ENCODE data around the gene MAP4K4.
A peak's percentile ranks its signal among the peaks of the same experiment; 100 is the strongest.

Gene MAP4K4

DNA sequence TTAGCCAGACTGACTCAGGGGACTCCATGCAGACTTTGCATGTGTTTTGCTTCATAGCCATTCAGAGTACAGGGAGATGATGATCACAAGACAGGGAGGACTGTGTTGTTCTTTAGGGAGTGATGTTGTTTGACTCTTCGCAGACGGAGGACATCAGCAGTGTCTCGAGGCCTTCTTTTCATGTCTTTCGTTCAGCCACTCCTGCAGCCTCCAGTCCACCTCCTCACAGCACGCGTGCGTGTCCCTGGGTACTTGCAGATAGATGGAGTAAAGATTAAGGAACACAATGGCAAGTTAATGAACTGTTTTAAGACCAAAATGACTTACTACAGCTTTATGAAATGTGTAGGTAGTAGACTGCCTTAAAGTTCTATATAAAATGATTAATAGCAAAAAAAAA lies 114.7 kb downstream of the MAP4K4 start:
- no peak for DNase-seq (ENCODE audit: low read depth in 3 of 3)

DNA sequence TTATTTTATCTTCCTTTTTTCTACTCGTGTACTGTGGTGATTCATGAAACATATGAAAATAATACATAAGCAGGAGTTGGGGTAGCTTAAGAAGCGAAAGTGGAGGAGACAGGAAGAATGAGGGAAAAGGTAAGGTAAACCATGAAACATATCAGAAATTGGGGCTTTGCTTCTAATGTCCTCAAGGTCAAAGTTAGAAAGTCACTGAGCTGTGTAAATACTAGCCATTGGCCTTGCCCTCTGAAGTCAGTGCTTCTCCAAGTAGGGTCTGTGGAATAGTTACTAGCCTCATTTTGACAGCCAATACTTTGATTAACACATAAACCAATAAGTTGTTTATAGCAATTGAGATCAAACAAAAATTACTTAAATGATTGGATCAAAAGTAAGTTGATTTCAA lies 117.2 kb downstream of the MAP4K4 start:
- DNase-seq (ENCODE audit: low read depth in 3 of 3): no peak

DNA sequence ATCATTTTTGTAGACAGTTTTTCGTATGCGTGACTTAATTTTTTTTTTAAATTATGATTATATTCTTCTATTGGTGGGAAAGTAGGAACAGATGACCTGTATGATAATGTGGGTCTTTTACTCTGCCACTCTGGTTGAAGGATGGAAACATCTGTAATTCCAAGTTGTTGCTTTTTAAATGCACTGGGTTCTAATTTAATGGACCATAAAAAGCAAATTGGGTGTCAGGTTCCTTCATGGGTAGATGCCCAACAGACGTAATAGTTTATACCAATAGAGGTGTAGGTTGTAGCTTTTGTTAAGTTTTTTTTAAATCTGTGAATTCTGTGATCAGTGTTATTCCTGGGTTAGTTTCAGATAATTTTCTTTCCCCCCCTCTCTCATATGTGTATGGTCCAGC lies 117.6 kb downstream of the MAP4K4 start:
- no peak for DNase-seq (ENCODE audit: low read depth in 3 of 3)

DNA sequence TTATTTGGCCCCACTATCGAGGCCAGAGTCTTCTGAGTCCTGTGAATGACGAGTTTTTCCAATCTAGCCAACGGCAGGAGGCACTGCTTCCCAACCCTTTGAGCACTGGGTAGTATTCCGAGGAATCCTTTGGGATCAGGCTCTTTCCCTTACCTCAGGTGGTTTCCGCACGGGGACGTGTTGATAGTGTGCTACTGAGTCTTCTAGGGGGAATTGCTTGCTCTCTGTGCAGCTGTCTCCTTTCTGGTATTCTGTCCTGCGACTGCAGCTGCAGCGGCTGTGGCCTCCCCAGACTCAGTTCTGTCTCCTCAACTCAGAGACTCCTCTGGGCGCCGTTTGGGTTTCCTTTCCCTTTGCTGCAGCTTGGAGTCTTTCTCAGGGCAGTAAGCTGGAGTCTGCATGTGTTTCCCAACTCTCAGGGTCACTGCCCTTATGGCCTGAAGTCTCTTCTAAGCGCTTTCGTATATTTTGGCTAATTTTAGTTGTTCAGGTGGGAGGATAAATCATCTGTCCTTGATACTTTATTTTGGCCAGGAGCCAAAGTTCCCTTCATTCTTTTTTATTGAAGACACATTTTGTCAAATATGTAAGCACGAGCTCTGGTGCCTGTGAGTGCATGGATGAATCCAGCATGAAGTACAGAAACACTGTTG lies 118.4 kb downstream of the MAP4K4 start:
- DNase-seq (ENCODE audit: low read depth in 3 of 3): no peak

DNA sequence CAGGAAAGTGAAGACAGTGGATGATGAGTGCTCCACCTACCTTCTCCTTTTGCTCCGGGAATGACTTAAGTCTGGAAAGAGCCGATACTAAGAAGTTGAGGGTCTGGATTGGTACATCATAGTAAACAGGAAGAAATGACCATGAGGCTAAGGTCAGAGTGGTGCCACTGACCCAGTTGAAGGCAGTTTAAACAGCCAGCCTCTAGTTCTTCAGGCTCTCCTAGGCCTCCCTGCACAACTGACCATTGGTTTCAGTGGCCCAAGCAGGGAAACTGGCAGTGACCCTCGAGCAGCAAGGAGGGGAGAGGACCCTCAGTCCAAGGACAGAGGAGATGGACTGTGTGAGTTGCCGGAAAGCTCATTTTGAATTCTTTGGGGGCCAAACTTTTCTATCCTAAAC lies 119.1 kb downstream of the MAP4K4 start:
- no peak for DNase-seq (ENCODE audit: low read depth in 3 of 3)

DNA sequence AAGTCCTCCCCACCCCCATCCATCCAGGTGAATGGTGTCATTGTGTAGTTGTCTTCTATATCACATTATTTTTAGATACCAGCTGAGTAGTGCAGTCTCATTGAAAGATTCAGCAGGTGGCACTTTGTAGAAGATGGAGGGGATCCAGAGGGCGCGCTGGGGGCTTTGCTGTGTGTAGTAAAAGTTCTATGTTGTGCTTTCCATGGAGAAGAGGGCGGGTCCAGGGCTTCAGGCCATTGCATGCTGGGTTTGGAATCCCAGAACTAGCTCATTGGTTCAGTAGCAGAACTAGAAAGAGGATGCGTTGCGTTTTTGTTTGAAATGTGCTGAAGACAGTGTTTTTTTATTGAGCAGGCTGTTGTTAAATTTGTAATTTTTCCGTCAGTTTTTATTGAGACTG lies 120.0 kb downstream of the MAP4K4 start:
- no peak for DNase-seq (ENCODE audit: low read depth in 3 of 3)

DNA sequence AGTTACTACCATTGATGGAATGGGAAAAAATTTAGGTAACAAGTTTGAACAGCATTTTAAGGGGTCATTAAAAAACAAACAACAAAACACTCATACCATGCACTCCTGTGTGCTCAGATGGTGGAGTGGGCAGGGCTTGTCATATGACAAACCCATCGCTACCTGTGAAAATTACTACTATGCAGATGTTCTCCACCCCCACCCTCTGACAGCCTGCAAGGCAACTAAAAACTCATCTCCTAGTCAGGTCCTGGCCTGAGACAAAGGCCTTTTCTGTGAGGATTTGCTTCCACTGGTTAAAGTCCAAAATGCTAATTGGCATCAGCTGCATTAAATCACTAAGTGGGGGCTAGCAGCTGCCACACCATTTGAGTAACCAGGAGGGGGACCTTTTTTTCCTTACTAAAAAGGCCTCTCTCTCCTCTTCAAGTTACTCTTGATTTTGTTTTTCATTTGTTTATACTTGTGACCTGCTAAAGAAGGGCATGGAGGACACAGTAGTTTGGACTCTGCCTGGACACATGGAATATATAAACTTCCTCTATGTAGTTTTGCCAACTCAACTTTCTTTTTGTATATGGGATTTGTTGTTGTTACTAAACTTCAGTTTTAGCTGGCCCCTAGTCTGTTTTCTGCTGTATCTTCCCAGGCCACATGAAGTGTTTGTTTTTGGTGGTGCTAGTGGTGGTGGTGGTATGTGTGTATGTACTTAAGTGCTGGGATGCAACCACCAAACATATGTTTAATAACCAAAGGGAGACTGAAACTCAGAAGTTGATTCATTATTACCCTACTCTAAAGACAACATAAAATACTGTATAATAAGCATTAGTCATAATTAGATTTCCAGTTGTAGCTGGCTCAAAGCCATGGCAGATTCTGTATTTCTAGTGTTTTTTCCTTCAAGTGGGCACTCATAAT lies 121.3 kb downstream of the MAP4K4 start:
- no peak for DNase-seq (ENCODE audit: low read depth in 3 of 3)

DNA sequence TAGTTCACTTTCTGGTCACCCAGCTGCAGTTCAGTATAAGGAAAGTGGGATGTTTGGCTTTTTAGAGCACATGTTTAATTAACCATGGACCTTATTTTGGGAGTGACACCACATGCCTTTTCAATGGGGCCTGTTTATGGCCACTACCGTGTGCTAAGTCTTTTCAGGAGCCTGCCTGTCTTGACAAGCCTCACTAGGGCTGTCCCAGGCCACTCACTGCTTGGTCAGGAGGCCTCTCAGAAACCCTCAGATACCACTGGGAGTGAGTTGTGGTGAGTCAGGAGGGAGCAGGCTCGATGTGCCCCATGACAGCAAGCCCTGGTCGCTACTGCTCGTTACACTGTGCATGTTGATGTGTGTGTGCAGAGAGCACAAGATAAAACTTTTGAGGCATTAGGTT lies 123.0 kb downstream of the MAP4K4 start:
- DNase-seq (ENCODE audit: low read depth in 3 of 3): no peak

DNA sequence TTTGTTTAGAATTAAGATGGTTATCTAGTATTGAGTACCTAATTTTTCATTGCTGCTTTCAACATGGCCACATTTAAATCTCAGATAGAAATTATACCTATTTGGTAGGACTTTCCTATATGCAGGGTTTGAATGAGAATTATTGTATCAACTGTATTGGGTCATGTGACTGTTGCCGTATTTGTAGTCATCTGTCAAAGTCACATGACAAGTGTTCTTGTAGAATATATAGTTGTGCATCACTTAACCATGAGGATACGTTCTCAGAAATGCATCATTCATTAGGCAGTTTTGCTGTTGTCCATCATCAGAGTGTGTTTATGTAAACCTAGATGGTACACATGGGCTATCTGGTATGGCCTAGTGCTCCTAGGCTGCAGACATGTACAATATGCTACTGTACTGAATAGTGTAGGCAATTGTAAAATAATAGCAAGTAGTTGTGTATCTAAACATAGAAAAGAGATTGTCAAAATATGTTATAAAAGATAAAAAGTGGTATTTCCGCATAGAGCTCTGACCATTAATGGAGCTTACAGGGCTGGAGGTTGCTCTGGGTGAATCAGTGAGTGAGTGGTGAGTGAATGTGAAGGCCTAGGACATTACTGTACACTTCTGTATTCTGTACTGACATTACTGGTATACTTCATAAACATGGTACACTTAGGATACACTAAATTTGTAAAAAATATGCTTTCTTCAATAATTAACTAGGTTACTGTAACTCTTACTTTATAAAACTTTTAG lies 123.7 kb downstream of the MAP4K4 start:
- DNase-seq (ENCODE audit: low read depth in 3 of 3): no peak

DNA sequence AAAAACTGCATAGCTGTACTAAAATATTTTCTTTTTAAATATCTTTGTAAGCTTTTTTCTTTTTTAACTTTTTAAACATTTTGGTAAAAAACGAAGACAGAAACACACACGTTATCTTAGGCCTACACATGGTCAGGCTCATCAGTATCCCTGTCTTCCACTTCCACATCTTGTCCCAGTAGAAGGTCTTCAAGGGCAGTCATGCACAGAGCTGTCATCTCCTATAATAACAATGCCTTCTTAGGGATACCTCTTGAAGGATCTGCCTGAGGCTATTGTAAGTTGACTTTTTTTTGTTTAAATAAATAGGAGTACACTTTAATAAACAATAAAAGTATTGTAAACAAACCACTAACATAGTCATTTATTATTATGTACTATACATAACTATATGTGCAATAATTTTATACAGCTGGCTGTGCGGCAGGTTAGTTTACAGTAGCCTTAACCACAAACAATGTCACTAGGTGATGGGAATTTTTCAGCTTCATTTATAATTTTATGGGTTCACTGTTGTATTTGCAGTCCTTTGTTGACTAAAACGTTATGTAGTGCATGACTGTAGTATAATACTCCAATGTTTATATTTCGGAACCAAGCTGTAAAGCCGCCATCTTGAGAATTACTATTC lies 124.4 kb downstream of the MAP4K4 start:
- no peak for DNase-seq (ENCODE audit: low read depth in 3 of 3)

DNA sequence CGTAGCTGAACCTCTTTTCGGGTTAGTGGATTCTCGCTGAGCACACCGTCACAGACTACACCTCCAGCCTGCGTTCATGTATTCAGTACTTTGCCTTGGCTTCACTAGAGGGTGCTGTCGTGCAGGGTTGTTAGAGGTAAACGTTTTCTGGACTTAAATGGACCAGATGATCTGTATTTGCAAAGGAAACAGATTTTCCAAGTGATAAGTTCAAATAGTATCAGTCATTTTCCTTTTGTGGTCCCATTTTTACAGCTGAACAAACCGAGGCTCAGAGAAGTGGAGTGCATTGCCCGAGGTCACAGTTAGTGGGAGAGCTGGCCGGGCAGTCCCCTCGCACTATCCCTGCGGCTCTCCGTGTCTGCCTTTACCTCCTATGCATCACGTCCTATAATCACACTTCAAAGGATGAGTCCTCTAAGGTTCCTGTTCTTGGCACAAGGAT lies 125.9 kb downstream of the MAP4K4 start:
- DNase-seq (ENCODE audit: low read depth in 3 of 3): peak; percentile 29 to 46 (median 44)

DNA sequence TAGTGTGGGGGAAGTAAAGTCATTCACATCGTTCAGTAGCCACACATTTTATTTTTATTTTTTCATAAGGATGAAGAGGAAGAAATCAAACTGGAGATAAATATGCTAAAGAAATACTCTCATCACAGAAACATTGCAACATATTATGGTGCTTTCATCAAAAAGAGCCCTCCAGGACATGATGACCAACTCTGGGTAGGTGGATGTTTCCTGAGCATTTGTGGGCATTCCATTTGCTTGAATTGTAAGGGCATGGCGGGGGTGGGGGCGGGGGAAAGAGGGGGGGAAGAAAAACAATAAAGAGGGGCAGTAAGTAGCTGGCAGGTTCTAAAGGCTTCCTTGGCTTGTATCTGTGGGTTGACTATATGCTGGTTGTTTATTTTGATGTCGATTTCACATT lies 126.4 kb downstream of the MAP4K4 start:
- no peak for DNase-seq (ENCODE audit: low read depth in 3 of 3)

DNA sequence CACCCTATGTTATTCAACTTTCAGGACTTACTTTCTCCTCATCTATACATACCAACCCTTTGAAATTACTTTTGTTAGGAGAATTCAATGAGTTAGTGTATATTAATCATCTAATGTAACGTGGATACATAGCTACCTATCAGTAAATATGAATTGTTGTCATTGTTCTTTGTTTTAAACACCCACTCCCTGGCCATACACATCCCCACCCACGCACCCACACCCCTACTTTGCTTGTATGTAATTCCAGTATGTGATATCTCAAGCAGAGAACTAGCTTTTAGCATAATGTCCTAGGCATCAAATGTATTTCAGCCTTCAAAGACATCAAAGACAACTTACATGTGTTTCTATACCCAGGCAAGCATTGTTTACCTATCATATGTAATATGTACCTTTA lies 129.2 kb downstream of the MAP4K4 start:
- no peak for DNase-seq (ENCODE audit: low read depth in 3 of 3)

DNA sequence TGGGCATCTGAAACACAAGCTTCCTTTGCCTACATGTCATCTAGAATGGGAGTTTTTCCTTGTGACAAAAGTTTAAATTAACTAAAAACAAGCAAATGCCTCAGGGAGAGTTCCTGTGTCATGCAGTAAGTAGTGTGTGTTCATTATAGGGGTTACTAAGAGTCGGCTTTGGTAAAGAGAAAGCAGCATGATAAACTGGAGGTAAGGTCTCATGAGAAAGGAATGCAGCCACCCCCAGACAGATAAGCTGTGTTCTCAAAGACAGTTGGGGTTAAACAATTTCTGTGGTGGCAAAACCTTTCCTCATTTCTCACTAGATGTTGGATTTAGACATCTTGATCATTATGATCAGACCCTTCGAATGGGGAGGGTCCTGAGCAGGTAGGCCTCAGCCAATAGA lies 129.7 kb downstream of the MAP4K4 start:
- no peak for DNase-seq (ENCODE audit: low read depth in 3 of 3)

DNA sequence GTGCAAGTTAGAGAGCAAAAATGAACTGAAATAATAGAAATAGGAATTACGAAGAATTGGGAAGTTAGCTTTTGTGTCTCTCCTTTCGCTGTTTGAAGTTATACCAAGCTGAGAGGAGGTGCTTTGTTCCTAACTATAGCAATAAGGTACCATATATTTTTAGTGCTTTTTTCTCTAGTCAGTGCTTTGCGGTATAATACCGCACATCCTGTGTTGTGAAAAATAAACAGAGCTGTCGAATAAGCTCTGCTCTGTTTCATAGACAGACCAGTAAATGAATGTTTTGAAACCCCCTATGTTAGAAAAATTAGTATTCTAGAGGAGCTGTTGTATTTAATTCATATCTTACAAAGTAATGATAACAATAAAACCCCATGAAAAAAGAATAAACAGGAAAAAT lies 130.8 kb downstream of the MAP4K4 start:
- no peak for DNase-seq (ENCODE audit: low read depth in 3 of 3)

DNA sequence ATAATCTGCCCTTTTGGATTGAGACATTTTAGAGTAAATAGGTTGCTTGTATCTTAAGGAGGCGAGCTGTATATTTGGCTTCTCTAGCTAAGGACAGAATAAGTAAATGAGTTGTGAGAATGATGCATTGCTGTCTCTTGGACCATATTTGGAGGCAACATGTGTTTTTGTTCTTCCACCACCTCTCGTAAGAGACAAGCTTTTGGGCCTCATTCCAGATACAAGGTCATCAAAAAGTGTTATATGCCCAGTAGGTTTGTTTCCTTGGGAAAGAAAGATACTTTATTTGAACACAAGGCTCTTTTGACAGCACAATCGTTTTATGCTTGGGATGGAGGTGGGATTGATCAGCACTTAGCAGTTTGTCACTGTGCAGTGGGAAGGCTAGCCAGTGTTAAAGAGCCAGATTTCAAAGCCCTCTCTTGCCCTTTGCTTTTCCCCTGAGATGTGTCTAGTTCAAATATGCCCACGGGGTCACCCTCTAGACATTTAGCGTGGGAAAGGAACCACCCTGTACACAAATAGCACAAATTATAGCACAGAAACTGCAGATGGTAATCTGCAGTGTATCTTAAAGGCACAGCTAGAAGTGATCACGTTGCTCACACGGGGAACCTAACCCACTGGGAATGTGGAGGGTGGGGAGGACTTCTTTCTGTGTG lies 131.3 kb downstream of the MAP4K4 start:
- DNase-seq (ENCODE audit: low read depth in 3 of 3): no peak

DNA sequence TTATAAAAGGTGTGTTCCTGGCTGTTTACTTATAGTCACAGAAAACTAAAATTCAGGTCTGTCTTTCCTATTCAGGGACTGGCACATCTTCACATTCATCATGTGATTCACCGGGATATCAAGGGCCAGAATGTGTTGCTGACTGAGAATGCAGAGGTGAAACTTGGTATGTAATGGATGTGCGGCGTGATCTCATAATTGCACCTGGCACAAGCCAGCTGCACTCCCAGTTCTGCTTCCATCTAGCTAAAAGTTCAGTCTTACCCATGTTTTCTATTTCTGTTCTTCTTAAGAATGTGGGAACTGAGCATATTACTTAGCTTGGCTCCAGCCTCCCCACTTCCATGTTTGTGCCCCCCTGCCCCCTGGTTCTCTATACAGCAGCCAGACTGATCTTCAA lies 131.9 kb downstream of the MAP4K4 start:
- no peak for DNase-seq (ENCODE audit: low read depth in 3 of 3)

DNA sequence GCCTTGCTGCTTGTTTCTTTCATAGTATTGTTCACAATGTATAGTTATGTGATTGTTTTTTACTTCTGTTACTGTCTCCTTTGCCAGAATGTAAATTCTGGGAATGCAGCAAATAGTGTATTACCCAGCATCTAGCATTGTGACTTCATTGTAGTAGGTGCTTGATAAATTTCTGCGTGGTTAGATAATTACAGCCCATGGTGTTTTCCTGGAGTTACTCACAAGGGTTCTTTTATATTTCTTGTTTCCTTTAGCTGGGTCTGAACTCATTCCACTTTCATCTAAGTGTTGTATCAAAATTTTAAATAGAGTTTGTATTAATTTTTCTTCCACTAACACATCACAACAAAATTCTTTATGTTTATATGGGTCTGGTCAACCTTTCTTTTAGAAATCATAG lies 132.6 kb downstream of the MAP4K4 start:
- no peak for DNase-seq (ENCODE audit: low read depth in 3 of 3)

DNA sequence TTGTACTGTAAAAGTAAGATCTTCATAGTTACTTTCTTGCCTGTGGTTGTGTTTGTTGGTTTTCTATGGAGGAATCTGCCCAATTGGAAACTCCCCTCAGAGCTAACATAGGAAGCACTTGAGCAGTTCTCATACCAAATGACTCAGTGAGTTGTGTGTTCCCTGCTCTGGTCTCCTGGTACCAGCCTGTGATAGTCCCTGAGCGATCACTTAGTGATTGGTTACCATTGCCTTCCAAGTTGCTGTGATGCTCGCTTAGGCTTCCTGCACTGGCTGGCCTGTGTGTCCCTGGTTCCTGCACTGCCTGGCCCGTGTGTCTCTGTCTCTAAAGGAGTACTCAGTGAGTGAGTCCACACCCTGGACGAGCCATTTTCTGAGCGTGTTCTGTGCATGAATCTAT lies 133.0 kb downstream of the MAP4K4 start:
- no peak for DNase-seq (ENCODE audit: low read depth in 3 of 3)

DNA sequence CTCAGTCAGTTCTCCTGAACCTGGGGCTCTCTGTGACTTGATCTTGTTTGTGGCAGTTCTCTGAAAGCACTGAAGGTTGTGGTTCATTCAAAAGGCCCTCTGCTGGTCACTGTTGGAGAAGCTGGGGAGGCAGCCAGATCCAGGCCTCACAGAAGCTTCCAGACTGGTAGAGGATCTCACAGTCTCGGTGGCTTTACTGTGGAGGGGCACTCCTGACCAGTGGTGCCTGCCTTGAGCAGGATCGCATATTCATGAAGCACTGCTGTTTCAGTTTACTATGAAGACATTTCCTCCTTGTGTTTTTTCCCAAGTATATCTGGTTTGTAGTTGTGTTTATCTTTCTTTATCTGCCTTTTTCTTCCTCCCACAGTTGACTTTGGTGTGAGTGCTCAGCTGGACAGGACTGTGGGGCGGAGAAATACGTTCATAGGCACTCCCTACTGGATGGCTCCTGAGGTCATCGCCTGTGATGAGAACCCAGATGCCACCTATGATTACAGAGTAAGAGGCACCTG lies 133.9 kb downstream of the MAP4K4 start:
- DNase-seq (ENCODE audit: low read depth in 3 of 3): peak; percentile 18 to 36 (median 29)

DNA sequence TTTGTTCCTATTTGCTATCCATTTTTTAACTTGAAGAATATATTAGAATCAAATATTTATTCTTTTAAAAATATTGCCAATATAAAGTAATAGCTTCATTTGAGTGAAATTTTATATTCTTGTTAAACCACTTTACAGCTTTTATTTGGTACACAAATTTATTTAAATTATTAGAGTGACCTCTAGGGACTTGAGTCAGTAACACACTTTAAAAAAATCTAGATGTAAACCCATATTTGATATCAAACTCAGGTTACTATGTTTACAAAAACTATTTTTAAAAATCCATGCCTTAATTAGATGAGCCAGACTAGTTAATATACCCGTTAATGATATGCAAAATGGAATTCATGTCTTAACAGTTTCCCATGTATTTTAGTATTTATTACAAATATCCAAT lies 134.6 kb downstream of the MAP4K4 start:
- no peak for DNase-seq (ENCODE audit: low read depth in 3 of 3)

All from stimulated activated CD4-positive, alpha-beta T cell treated with anti-CD3 and anti-CD28 coated beads, TNF-alpha, amount 100 ng/mL, for 4 hours (primary cell).